OCI-M2 (cell line): ENCODE data around the gene TPPP3.
"Not testable (repeated sequence)": the region's sequence is repeated elsewhere in the genome, so short reads cannot be mapped to it uniquely, and the experiment has no call there.

Source experiments
- DNase-seq: peaks from one replicate; lab custom pipeline; 2025; ENCODE audit not compliant: unreplicated experiment; lab: John Stamatoyannopoulos, UW

Gene TPPP3

GRCh38 chr16:67426950-67427349, 33.7 kb upstream of the TPPP3 start:
- no peak for DNase-seq

- DNase-seq: no peak
Observed at GRCh38 chr16:67426022-67426421, 32.7 kb upstream of the TPPP3 start.

- no peak for DNase-seq
Observed at GRCh38 chr16:67425580-67425979, 32.3 kb upstream of the TPPP3 start.

- DNase-seq: no peak
Observed at GRCh38 chr16:67425061-67425460, 31.8 kb upstream of the TPPP3 start.

GRCh38 chr16:67424261-67424615, 30.9 kb upstream of the TPPP3 start:
- DNase-seq: no peak

- DNase-seq: no peak
Observed at GRCh38 chr16:67423611-67424260, 30.4 kb upstream of the TPPP3 start.

GRCh38 chr16:67423015-67423414, 29.7 kb upstream of the TPPP3 start:
- DNase-seq: no peak

GRCh38 chr16:67421030-67421429, 27.7 kb upstream of the TPPP3 start:
- no peak for DNase-seq

GRCh38 chr16:67419931-67420330, 26.6 kb upstream of the TPPP3 start:
- no peak for DNase-seq

GRCh38 chr16:67419502-67419901, 26.2 kb upstream of the TPPP3 start:
- DNase-seq: no peak

GRCh38 chr16:67417333-67418061, 24.2 kb upstream of the TPPP3 start:
- no peak for DNase-seq

- no peak for DNase-seq
Observed at GRCh38 chr16:67415872-67416793, 22.8 kb upstream of the TPPP3 start, which contains the start of gene ZDHHC1. Gene ZDHHC1, minus strand, starts transcription at chr16:67416477. Its CDS starts 8,702 bp downstream, at chr16:67407775.

GRCh38 chr16:67415421-67415820, 22.1 kb upstream of the TPPP3 start:
- not testable (repeated sequence) for DNase-seq

GRCh38 chr16:67413978-67414911, 20.9 kb upstream of the TPPP3 start:
- no peak for DNase-seq

- no peak for DNase-seq
Observed at GRCh38 chr16:67412294-67412693, 19.0 kb upstream of the TPPP3 start.

- DNase-seq: no peak
Observed at GRCh38 chr16:67411339-67411738, 18.0 kb upstream of the TPPP3 start.

- no peak for DNase-seq
Observed at GRCh38 chr16:67409631-67410030, 16.3 kb upstream of the TPPP3 start.

GRCh38 chr16:67407788-67408452, 14.6 kb upstream of the TPPP3 start:
- no peak for DNase-seq

- no peak for DNase-seq
Observed at GRCh38 chr16:67407176-67407787, 14.0 kb upstream of the TPPP3 start.
